HEK293 (cell line): ENCODE measurements around the gene KDM4C.

Source experiments
- CTCF ChIA-PET: fragments of 350-600 bp; formaldehyde crosslinking; extraction: SDS; loops from one replicate; lab custom pipeline; 2021; ENCODE audit warnings: antibody characterized with exemption; lab: Yijun Ruan, JAX
- POLR2A ChIA-PET: fragments of 300-600 bp; formaldehyde crosslinking; extraction: SDS; loops from one replicate; lab custom pipeline; 2020; ENCODE audit warnings: antibody characterized with exemption, inconsistent platforms; lab: Yijun Ruan, JAX
- H3K27ac ChIP-seq: fragments of 200-500 bp; sonication (Bioruptor generic); 2 replicates; pipeline ENCODE4 v1.5.1; 2014; ENCODE audit warnings: low read depth, low read length, control low read depth, inconsistent platforms; ENCODE audit errors: extremely low read depth
- H3K36me3 ChIP-seq, 2 experiments: fragments of 200-500 bp in 1 of 2; sonication (Bioruptor generic) in 1 of 2; 1 replicate in 1 of 2; 2 replicates in 1 of 2; pipeline ENCODE4 v1.5.1; 2014 to 2017; ENCODE audit warnings: inconsistent platforms in 2 of 2, low read length in 2 of 2; ENCODE audit not compliant: control insufficient read depth in 2 of 2, insufficient read depth in 1 of 2
- H3K4me1 ChIP-seq: fragments of 200-500 bp; sonication (Bioruptor generic); 2 replicates; pipeline ENCODE4 v1.5.1; 2014; ENCODE audit warnings: mild to moderate bottlenecking, low read length, inconsistent platforms; ENCODE audit not compliant: control insufficient read depth, insufficient read depth
- H3K4me3 ChIP-seq: 2 replicates; pipeline ENCODE4 v1.5.1; 2011; ENCODE audit warnings: low read depth, mild to moderate bottlenecking, control low read depth, low read length, moderate library complexity
- H3K9me3 ChIP-seq: fragments of 200-500 bp; sonication (Bioruptor generic); 2 replicates; pipeline ENCODE4 v1.5.1; 2014; ENCODE audit warnings: low read depth, low read length, inconsistent platforms; ENCODE audit not compliant: control insufficient read depth, insufficient read depth
- HOXC10 ChIP-seq: sonication (generic); formaldehyde crosslinking; IDR thresholded peaks from 2 replicates; pipeline ENCODE4 v1.8.1; 2023; ENCODE audit warnings: mild to moderate bottlenecking, missing genetic modification reagents
- KLF1 ChIP-seq: fragments of 450-650 bp; formaldehyde crosslinking; IDR thresholded peaks from 2 replicates; pipeline ENCODE4 v1.5.1; 2016; ENCODE audit warnings: missing biosample characterization, missing genetic modification characterization
- KLF16 ChIP-seq: fragments of 450-650 bp; formaldehyde crosslinking; IDR thresholded peaks from 2 replicates; pipeline ENCODE4 v1.5.1; 2017; ENCODE audit warnings: missing biosample characterization, missing genetic modification characterization
- ZNF114 ChIP-seq: fragments of 450-650 bp; formaldehyde crosslinking; IDR thresholded peaks from 2 replicates; pipeline ENCODE4 v1.5.0; 2017; ENCODE audit warnings: missing biosample characterization, missing genetic modification characterization
- ZNF155 ChIP-seq: fragments of 450-650 bp; formaldehyde crosslinking; IDR thresholded peaks from 2 replicates; pipeline ENCODE4 v1.5.1; 2016; ENCODE audit warnings: missing biosample characterization, missing genetic modification characterization
- ZNF19 ChIP-seq: fragments of 450-650 bp; formaldehyde crosslinking; IDR thresholded peaks from 2 replicates; pipeline ENCODE4; 2016; ENCODE audit warnings: missing biosample characterization, missing genetic modification characterization, low read depth
- ZNF211 ChIP-seq: fragments of 450-650 bp; formaldehyde crosslinking; IDR thresholded peaks from 2 replicates; pipeline ENCODE4 v1.5.1; 2016; ENCODE audit warnings: low read depth, missing biosample characterization, missing genetic modification characterization
- ZNF26 ChIP-seq: fragments of 450-650 bp; formaldehyde crosslinking; IDR thresholded peaks from 2 replicates; pipeline ENCODE4 v1.5.1; 2016; ENCODE audit warnings: missing biosample characterization, missing genetic modification characterization
- ZNF324 ChIP-seq: fragments of 450-650 bp; formaldehyde crosslinking; IDR thresholded peaks from 2 replicates; pipeline ENCODE4 v1.5.1; 2016; ENCODE audit warnings: missing biosample characterization, missing genetic modification characterization
- ZNF404 ChIP-seq: fragments of 450-650 bp; formaldehyde crosslinking; IDR thresholded peaks from 2 replicates; pipeline ENCODE4 v1.5.1; 2017; ENCODE audit warnings: missing biosample characterization, missing genetic modification characterization
- ZNF555 ChIP-seq: fragments of 450-650 bp; formaldehyde crosslinking; conservative IDR thresholded peaks from 2 replicates; pipeline ENCODE4 v1.5.1; 2017; ENCODE audit warnings: missing biosample characterization, mild to moderate bottlenecking, missing genetic modification characterization, inconsistent platforms
- ZNF623 ChIP-seq: fragments of 450-650 bp; formaldehyde crosslinking; IDR thresholded peaks from 2 replicates; pipeline ENCODE4 v1.5.1; 2016; ENCODE audit warnings: missing biosample characterization, missing genetic modification characterization
- ZNF707 ChIP-seq: fragments of 450-650 bp; formaldehyde crosslinking; IDR thresholded peaks from 2 replicates; pipeline ENCODE4 v1.5.1; 2016; ENCODE audit warnings: missing biosample characterization, missing genetic modification characterization
- ZNF76 ChIP-seq: fragments of 450-650 bp; formaldehyde crosslinking; IDR thresholded peaks from 2 replicates; pipeline ENCODE4; 2016; ENCODE audit warnings: low read depth, missing biosample characterization, missing genetic modification characterization, borderline replicate concordance
- ZSCAN23 ChIP-seq: fragments of 450-650 bp; formaldehyde crosslinking; IDR thresholded peaks from 2 replicates; pipeline ENCODE4 v1.5.1; 2016; ENCODE audit warnings: missing biosample characterization, missing genetic modification characterization
- ZSCAN30 ChIP-seq: fragments of 450-650 bp; IDR thresholded peaks from 2 replicates; pipeline ENCODE4 v1.5.1; 2018; ENCODE audit warnings: missing biosample characterization, mild to moderate bottlenecking, missing genetic modification characterization, moderate library complexity
- TF ChIP-seq, protein P1 (sequence below): fragments of 450-650 bp; formaldehyde crosslinking; IDR thresholded peaks from 2 replicates; pipeline ENCODE4 v1.5.1; 2016; ENCODE audit warnings: missing biosample characterization, missing genetic modification characterization
- TF ChIP-seq, protein P2 (sequence below): fragments of 450-650 bp; formaldehyde crosslinking; IDR thresholded peaks from 2 replicates; pipeline ENCODE4 v1.5.1; 2017; ENCODE audit warnings: missing biosample characterization, missing genetic modification characterization
- TF ChIP-seq, protein P3 (sequence below): fragments of 450-650 bp; formaldehyde crosslinking; IDR thresholded peaks from 2 replicates; pipeline ENCODE4 v1.5.1; 2016; ENCODE audit warnings: missing biosample characterization, missing genetic modification characterization
- TF ChIP-seq, protein P4 (sequence below): fragments of 450-650 bp; formaldehyde crosslinking; IDR thresholded peaks from 2 replicates; pipeline ENCODE4 v1.5.1; 2016; ENCODE audit warnings: missing biosample characterization, missing genetic modification characterization

KDM4C gene

DNA sequence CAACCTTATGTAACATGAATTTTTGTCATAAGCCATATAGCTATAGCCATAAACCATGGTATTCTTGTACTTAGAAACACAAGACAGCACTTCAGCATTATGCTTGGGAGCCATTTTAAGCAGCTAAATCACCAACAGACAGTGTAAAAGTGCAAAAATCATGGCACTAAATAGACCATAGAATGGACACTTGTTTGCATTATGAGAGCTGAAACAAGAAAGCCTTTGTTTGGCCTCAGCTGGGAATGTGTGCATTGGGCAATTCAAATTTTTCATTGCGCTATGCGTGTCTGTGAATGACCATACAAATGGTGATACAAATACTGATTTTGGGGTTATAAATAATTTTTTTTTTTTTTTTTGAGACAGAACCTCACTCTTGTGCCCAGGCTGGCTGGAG, 23.7 kb downstream of the KDM4C start:
- POLR2A ChIA-PET, result interaction anchor here (0.7 to 2.4 kb wide), 2 partner anchors 23 to 502 kb away, joined by 4 to 14 read pairs; partner anchors contain the start of gene KDM4C
- Histone ChIP-seq H3K36me3 (no peaks in the 10 kb centered on the region), H3K4me3 (no peak overlapping the region), H3K9me3 (no peaks in the 10 kb centered on the region), H3K27ac (no peak overlapping the region), H3K4me1 (peaks cover 2% of the 10 kb centered on the region; the same call in 1 of the 2 replicates)
- CTCF ChIA-PET, result no interaction called here
- TF ChIP-seq KLF16 (no peak), ZSCAN30 (no peak), ZNF155 (tag by site-specific recombination) (no peak), KLF1 (tag by site-specific recombination) (no peak), ZNF324 (tag by site-specific recombination) (no peak), ZNF114 (tag by site-specific recombination) (no peak), ZNF707 (tag by site-specific recombination) (no peak), ZNF404 (tag by site-specific recombination) (no peak), ZNF19 (tag by site-specific recombination) (no peak), ZSCAN23 (tag by site-specific recombination) (no peak), ZNF623 (tag by site-specific recombination) (no peak), ZNF26 (no peak), ZNF211 (tag by site-specific recombination) (no peak), ZNF76 (tag by site-specific recombination) (no peak), HOXC10 (no peak), ZNF555 (tag by site-specific recombination) (no peak)
- TF ChIP-seq, protein P1, sequence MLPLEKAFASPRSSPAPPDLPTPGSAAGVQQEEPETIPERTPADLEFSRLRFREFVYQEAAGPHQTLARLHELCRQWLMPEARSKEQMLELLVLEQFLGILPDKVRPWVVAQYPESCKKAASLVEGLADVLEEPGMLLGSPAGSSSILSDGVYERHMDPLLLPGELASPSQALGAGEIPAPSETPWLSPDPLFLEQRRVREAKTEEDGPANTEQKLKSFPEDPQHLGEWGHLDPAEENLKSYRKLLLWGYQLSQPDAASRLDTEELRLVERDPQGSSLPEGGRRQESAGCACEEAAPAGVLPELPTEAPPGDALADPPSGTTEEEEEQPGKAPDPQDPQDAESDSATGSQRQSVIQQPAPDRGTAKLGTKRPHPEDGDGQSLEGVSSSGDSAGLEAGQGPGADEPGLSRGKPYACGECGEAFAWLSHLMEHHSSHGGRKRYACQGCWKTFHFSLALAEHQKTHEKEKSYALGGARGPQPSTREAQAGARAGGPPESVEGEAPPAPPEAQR, result no peak
- TF ChIP-seq, protein P2, sequence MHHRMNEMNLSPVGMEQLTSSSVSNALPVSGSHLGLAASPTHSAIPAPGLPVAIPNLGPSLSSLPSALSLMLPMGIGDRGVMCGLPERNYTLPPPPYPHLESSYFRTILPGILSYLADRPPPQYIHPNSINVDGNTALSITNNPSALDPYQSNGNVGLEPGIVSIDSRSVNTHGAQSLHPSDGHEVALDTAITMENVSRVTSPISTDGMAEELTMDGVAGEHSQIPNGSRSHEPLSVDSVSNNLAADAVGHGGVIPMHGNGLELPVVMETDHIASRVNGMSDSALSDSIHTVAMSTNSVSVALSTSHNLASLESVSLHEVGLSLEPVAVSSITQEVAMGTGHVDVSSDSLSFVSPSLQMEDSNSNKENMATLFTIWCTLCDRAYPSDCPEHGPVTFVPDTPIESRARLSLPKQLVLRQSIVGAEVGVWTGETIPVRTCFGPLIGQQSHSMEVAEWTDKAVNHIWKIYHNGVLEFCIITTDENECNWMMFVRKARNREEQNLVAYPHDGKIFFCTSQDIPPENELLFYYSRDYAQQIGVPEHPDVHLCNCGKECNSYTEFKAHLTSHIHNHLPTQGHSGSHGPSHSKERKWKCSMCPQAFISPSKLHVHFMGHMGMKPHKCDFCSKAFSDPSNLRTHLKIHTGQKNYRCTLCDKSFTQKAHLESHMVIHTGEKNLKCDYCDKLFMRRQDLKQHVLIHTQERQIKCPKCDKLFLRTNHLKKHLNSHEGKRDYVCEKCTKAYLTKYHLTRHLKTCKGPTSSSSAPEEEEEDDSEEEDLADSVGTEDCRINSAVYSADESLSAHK (tag by site-specific recombination), result no peak
- TF ChIP-seq, protein P3, sequence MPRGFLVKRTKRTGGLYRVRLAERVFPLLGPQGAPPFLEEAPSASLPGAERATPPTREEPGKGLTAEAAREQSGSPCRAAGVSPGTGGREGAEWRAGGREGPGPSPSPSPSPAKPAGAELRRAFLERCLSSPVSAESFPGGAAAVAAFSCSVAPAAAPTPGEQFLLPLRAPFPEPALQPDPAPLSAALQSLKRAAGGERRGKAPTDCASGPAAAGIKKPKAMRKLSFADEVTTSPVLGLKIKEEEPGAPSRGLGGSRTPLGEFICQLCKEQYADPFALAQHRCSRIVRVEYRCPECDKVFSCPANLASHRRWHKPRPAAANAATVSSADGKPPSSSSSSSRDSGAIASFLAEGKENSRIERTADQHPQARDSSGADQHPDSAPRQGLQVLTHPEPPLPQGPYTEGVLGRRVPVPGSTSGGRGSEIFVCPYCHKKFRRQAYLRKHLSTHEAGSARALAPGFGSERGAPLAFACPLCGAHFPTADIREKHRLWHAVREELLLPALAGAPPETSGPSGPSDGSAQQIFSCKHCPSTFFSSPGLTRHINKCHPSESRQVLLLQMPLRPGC, result no peak
- TF ChIP-seq, protein P4, sequence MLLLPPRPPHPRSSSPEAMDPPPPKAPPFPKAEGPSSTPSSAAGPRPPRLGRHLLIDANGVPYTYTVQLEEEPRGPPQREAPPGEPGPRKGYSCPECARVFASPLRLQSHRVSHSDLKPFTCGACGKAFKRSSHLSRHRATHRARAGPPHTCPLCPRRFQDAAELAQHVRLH (tag by site-specific recombination), result no peak
